Prostate gland (tissue), 2 donors: ENCODE data around the gene NUBP1.

ENCODE experiments used
- CTCF ChIP-seq, 4 experiments: fragments of 200-600 bp in 2 of 4; fragments of 450-650 bp in 2 of 4; sonication (generic) in 2 of 4; IDR thresholded peaks; 1 replicate in 3 of 4; 2 replicates in 1 of 4; pipeline ENCODE4 v1.5.1; 2016 to 2019; ENCODE audit warnings: antibody characterized with exemption in 4 of 4, mild to moderate bottlenecking in 2 of 4, moderate library complexity in 2 of 4
- POLR2AphosphoS5 ChIP-seq: sonication (generic); formaldehyde crosslinking; IDR thresholded peaks from one replicate; pipeline ENCODE4 v1.6.1; 2017; ENCODE audit warnings: antibody characterized with exemption

- TF ChIP-seq CTCF (IDR thresholded peaks at IDR 0.05): peak; percentile 90 to 98 (median 94)
- TF ChIP-seq POLR2AphosphoS5: peak; percentile 53
Measured at GRCh38 chr16:10737068-10737625, 6.5 kb upstream of the NUBP1 start.
